Measurements from ENCODE around the gene SHISA6.

SHISA6 gene

DNA sequence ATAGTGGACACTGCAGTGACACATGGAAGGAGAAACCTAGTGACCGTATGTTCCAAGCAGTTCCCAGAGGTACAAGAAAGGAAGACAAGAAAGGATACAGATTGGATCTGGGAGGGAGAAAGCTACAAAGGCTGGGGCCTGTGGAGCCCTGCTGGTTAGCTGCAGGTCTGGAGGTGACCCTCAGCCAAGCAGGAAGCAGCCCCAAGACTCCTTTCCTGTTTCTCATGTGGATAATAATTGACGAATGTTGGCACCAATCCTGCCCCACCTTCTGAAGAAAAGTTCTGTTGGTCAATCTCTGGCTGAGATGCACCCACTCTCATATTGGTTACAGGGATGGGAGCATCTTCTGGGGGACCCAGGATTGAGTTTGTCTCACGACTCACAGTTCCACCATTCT is 99.8 kb downstream of the SHISA6 start:
- in situ Hi-C loops (cut with MboI; ENCODE audit: low sequenced_read_pairs), result no loop called here

DNA sequence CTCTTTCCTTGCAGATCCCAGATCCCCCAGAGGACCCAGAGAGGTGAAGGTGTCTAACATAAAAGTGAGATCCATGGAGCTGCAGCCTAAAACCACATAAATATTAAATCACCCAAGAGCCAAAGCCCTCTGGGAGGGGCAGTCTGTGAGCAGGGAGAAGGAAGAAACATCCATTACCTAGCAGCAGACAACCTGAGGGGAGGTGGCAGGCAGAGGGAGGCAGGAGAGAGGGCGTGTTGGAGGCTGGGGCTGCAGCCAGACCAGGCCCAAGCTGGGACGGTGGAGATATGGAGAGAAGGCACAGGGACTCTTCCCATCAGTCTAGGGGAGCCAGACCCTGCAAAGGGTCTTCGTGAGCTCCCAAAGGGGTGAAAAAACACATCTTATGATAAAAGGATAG is 101.1 kb downstream of the SHISA6 start:
- in situ Hi-C loops (cut with MboI; ENCODE audit: low sequenced_read_pairs), result no loop called here

DNA sequence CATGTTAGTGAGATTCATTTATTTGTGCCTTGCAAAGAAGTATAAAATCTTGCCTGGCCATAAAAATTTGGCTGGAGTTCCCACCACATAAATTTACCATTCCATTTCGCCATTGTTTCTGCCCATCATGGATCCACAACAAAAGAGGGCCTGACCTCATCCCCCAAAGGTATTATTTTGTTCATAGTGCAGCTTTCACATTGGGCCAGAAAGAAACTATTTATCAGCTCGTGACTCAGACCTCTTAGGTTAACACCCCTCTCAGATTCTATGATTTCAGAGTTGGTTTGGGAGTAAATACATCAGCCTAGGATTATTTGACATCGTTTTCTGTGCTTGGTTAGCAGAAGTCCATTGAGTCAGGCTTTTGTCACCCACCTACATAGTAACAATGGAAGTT is 108.1 kb downstream of the SHISA6 start:
- in situ Hi-C loops (cut with MboI; ENCODE audit: low sequenced_read_pairs), result no loop called here

DNA sequence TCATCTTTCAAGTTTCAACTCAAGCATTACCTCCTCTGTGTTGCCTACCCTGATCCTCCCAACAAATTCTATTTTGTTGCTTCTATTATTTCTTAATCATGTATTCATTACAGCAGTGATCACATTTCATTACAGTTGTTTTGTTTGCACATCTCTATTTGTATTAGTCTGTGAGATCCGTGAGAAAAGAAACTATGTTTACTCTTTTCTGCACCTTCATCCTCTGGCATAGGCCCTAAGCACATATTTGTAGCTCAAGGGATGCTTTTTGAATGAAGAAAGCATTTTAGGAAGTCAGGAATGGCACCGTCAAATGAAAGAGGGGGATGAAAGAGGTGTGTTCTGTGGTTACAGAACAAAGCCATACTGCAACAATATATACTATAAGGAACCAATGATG is 110.5 kb downstream of the SHISA6 start:
- in situ Hi-C loops (cut with MboI; ENCODE audit: low sequenced_read_pairs), result no loop called here

DNA sequence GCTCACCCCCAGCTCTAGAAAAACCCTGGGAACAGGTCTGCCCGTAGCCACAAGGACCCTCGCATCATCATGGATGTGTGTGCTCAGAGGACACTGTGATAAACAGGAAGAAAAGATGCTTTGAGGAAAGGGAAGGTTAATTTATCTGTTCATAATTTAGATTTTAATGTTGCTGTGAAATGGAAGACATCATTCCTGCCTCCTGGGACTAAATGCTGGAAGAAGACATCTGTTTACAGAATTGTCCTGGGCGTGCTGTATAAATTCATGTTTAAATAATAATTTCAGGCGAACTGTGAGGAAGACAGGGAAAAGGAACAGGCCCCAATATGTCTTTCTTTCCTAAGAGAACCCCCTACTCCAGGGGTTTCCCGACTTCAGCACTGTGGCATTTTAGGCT is 112.6 kb downstream of the SHISA6 start:
- in situ Hi-C loops (cut with MboI; ENCODE audit: low sequenced_read_pairs), result no loop called here

DNA sequence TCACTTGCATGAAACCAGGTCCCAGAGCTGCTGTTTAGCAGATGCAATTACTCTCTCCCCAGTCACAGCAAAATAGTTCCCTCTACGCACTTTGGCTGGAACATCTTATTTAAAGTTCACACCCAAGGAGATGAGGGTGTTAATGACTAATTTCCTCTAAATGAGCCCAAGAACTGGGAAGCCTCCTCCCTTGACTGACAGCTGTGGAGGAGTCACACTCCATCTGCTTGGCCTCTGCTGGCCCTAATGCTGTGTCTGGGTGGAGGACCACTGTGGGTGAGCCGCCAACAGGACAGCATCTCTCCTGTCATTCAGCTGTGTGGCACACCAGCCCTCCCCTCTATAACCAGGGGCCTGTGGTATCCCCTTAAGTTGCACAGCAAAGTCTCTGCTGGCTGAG is 115.4 kb downstream of the SHISA6 start:
- in situ Hi-C loops (cut with MboI; ENCODE audit: low sequenced_read_pairs), result no loop called here

DNA sequence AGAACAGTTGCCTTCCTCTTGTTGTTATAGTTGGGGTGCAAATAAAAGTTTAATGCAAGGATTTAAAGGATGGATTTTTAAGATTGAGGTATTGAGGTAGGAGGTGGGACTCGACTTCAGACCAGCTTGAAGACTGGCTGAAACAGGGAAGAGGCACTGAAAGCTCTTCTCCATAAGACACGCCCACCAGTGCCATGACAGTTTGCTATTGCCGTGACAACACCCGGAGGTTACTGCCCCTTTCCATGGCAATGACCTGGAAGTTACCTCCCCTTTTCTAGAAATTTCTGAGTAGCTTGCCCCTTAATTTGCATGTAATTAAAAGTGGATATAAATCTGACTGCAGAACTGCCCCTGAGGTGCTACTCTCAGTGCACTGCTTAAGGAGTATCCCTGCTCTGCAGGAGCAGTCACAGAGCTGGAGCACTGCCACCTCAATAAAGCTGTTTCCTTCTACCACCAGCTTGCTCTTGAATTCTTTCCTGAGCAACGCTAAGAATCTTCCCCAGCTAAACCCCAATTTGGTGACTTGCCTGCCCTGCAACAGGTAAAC is 122.6 kb downstream of the SHISA6 start:
- in situ Hi-C loops (cut with MboI; ENCODE audit: low sequenced_read_pairs), result no loop called here

DNA sequence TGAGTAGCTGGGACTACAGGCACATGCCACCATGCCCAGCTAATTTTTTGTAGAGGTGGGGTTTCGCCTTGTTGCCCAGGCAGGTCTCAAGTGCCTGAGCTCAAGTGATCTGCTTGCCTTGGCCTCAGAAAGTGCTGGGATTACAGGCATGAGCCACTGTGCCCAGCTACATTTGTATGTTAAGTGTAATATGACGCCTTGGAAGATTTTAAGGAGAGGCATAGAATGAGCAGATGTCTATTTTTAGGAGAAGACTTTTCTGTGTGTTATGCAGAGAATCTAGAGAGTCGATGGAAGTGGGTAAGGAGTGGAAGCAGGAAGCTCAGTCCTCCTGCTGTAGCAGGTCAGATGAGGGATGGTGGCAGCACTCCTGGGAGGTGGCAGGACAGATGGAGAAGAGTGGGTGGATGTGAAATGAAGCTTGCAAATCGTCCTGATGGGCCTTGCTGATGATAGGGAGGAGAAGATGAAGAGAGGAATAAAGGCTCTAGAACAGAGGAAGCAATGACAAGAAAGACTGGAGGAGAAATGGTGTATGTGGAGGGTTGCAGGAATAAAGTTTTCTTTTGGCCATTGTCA is 125.3 kb downstream of the SHISA6 start:
- in situ Hi-C loops (cut with MboI; ENCODE audit: low sequenced_read_pairs), result no loop called here

DNA sequence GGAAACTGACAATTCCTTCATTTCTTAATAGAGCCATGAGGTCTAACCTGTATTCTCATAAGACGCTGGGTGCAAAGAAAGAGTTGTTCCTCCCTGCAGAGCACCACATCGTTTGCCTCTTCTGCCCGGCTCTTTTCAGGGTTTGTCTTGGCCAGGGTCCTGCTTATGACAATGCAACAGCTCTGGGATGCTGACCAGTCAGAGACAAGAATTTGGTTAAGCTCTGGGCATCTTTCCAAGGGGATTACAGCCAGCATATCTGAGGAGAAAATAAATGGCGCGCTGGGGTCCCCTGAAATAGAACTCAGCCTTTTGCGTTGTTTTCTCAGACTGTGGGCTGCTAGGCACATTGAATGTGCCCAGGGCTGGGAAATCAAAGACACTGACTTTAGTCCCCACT is 128.6 kb downstream of the SHISA6 start:
- in situ Hi-C loops (cut with MboI; ENCODE audit: low sequenced_read_pairs), result no loop called here

DNA sequence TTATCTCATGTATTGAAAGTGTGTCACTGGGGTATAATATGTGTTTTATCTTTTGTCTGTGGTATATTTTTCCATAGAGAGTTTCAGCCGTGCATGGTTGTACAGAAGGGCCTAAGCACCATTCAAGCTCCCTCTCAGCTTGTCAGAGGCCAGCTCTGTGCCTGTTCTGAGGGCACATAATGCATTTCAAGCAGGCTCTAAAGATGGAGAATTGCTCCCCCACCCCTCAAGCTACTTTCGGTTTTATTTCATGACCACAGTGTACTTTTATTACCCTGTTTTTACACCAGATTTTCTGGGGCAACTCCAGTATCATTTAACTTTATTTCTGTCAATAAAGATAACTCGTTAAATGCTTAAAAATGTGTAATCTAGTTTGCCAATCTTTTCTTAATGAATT is 131.7 kb downstream of the SHISA6 start:
- in situ Hi-C loops (cut with MboI; ENCODE audit: low sequenced_read_pairs), result no loop called here

DNA sequence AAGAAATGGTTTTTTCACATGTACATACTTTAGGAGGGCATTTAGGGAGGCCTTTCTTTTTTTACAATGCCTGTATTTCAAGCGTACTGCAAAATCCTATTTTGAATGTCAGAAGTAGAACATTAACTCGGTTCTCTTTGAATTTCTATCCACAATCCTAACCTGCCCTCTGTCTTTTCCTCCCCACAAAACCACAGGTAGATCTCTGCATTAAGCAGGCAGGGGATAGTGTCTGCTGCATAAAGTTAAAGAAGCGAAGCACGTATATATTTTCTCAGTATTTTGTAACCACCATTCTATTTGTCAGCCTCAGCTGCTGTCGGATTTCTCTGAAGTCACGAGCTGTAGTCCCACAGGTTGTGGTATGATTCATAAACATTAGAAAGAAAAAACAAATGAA is 137.5 kb downstream of the SHISA6 start:
- in situ Hi-C loops (cut with MboI; ENCODE audit: low sequenced_read_pairs), result no loop called here

DNA sequence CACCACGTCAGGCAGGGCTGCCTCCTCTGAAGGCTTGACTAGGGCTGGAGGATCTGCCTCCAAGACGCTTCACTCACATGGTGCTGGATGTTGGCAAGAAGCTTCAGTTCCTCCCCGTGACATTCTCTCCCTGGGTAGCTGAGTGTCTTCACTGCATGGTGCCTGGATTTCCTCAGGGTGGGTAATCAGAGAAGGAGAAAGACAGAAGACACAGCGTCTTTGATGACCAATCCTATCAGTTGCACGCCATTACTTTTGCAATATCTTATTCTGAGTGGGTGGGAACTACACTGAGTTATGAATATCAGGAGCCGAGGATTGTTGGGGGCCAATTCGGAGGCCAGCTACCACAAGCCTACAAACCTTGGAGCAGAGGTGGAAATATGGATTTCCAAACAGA is 139.7 kb downstream of the SHISA6 start:
- in situ Hi-C loops (cut with MboI; ENCODE audit: low sequenced_read_pairs), result no loop called here

DNA sequence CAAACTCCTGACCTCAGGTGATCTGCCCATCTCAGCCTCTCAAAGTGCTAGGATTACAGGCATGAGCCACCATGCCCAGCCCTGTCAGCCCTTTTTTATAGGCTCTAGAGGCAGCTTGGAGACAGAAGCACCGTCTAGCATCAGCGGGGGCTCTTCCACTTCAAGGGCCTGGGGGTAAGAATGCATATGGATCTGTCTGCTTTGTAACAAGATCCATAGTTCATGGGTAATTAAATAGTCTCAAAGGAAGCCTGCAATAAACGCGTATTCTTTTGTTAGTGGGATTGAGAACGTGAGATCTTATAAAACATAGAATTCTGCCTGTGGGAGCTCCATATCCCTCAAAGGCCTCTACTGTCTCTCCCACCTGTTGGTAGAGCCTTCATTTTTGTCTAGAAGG is 142.1 kb downstream of the SHISA6 start:
- in situ Hi-C loops (cut with MboI; ENCODE audit: low sequenced_read_pairs), result no loop called here

DNA sequence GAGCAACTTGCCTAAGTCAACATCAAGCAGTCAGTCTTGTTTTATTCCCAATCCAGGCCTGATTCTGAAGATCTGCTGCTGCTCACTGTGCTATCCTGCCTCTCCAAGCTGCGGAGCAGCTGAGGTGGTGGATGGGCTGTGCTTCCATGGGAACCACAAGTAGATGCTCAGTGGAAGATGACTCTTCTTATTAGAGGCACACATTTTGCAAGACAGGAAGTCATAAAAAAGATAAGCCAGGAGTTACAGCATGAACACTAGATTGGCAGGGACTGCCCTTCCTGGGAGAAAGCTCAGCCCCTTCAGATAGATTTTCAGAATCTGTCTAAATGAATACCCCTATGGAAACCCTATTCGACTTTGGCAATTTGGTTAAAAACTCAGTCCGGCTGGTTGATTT is 143.1 kb downstream of the SHISA6 start:
- in situ Hi-C loops (cut with MboI; ENCODE audit: low sequenced_read_pairs), result no loop called here

DNA sequence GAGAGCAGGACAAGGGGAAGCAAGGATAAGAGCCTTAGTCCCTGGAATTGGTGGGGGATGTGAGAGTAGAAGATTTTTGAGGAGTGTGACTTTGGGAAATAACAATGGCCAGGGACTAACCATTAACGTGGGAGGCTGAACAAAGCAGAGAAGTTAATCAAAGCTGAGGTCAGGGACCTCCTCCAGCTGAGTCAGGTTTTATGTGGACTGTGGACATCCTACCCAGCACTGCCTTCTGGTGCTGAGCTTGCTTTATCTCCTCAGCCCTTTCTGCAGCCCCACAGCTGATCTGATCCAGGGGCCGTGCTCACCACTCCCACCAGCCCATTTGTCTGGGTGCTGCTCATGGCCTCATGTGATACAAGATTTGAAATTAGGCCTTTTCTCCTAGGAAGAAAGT is 146.6 kb downstream of the SHISA6 start:
- in situ Hi-C loops (cut with MboI; ENCODE audit: low sequenced_read_pairs), result no loop called here

DNA sequence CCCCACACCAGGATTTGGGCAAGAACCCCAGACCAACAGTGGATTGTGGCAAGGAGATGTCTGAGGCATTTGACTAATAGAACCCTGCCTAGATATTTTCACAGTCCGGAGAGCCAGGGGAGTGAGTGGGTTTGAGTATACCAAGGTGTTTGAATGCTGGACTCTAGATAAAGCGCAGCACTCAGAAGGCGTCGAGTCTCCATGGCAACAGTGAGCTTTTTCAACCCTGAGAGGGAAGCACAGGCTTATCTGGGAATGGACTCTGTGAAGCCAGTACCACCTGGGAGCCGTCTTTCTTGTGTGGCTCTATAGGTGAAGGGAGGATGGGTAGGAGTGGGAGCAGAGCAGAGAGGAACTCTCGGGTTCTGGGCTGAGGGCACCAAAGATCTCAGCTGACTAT is 147.0 kb downstream of the SHISA6 start:
- in situ Hi-C loops (cut with MboI; ENCODE audit: low sequenced_read_pairs), result no loop called here

DNA sequence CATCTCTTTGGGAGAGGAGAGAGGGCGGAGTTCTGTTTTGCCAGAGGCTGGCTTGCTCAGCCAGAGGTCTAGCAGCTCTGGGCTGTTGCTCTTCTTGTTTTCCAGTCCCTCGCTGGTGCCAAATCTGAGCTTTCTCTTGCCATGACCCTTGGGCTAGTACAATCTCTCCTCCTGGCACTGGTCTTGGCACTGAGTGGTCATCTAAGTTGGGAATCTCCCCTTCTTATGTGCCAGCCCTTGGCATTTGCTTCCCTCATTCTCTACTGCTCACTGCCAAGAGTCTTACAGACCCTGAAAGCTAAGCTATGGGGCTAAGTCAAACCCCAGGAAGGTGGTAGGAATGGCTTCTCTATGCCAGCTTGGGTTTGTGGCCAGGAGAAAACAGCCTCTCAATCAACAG is 148.6 kb downstream of the SHISA6 start:
- in situ Hi-C loops (cut with MboI; ENCODE audit: low sequenced_read_pairs), result no loop called here

DNA sequence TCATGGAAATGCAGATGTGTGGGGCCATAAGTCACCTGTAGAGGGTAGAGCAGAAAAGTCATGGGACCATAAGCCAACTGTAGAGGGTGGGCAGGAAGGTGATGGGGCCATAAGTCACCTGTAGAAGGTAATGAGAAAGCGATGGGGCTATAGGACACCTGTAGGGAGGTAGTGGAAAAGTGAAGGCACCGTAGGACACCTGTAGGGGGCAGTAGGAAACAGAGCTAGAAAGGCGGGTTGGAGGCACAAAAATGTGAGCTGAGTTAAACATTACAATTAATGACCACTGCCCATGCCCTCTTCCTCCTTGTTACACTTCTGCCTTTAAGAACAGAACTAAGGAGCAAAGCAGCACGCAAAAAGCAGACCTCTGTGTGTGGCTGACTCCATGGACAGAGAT is 150.1 kb downstream of the SHISA6 start:
- in situ Hi-C loops (cut with MboI; ENCODE audit: low sequenced_read_pairs), result no loop called here

DNA sequence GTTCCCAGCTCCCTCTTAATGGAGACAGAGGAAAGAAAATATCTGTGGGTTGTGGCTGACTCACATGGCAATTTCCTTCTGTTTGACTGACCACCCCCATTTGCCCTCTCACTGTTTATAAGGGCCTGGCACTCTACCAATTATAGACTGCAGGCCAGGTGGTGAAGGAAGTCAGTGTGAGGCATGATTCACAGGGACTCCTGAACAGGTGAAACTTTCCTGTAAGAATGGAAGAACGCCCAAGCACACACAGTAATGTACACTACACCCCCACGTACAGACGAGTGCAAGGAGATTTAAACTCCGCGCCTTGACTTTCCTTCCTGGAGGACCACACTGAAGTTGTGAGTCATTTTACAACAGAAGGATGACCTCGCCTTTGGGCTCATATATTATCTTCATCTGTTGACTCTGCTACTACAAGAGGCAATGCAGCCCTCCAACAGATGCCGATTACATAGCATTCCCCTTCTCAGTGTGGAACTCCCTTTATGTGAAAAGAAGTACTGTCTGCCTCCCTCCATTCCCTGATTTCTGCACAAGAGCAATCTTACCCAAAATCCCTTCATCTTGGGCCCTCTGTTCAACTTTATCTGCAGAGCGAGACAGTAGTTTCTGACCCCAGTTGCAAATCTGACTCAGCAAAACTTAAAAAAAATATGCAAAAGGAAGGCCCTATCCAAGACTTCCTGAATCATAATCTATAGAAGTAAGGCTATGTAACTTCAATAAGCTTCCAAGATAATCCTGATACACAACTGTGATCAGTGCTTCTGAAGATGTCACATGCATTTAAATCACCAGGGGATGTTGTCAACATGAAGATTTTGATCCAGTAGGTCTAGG is 163.6 kb downstream of the SHISA6 start:
- in situ Hi-C loops (cut with MboI; ENCODE audit: low sequenced_read_pairs), result no loop called here

DNA sequence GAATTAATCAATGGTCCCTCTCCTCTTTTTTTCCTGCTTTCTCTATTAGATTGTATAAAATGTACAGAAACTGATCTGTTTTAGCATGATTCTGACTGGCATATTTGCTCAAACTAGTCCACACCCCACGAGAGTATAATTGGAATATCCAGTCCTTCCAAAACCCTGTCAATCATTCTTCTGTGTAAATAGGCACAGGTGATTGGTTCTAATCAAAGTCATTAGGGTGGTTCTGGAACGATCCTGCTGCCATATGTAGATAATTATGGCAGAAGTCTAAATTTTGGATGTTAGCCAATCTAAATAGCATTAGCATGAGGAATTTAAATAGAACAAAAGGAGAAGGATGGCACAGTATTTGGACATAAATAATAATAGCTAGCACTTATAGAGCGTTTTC is 165.7 kb downstream of the SHISA6 start:
- in situ Hi-C loops (cut with MboI; ENCODE audit: low sequenced_read_pairs), result no loop called here

DNA sequence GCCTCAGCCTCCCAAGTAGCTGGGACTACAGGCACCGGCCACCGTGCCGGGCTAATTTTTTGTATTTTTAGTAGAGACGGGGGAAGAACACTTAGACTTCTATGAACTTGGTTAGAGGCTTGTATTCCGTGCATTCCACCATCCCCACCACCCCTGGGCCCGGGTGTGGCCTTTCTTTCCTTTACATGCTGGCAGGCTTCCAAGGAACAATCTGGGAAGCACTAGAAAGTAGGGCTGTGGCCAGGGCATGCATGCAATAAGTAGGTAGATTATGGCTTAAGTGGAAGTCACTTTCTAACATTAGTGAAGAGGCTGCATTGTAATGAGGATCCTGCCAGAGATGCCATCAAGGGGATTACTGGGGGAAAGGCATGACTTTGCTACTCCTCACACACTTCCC is 171.6 kb downstream of the SHISA6 start:
- in situ Hi-C loops (cut with MboI; ENCODE audit: low sequenced_read_pairs), result no loop called here

DNA sequence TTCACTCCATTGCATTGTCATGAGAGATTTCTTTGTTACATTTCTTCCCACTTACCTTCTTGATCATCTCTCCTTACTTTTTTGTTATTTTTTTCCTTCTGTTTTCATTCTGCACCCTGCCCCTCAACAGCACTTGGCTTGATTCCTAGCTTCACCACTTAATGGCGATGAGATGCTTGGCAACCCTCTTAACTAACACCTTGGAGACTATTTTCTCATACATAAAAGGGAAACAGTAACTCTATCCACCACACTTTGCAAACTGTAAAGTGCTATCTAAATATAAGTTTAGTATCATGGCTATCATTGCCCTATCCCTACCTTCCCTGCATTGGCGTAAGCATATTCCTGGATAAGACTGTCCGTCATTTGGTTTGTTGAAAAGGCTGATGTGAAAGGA is 177.3 kb downstream of the SHISA6 start:
- in situ Hi-C loops (cut with MboI; ENCODE audit: low sequenced_read_pairs), result no loop called here

DNA sequence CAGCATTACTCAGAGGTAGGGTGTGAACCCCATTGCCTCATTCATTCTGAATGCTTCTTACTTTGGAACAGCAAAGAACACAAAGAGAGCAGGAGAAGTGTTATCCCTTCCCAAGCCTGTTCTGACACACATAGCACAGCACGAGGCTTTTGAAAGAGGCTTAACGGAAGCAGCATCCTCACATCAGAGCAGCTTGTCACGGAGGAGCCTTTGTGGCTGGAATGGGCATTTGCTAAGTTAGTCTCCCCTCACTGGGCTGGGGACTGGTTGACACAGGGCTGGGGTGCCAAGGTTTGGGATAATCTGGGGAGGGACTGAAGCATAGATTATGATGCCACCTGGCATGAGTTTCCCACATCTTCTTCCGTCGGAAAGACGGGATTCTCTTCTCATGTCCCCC is 189.7 kb downstream of the SHISA6 start:
- in situ Hi-C loops (cut with MboI; ENCODE audit: low sequenced_read_pairs), result no loop called here
